Activated CD8-positive, alpha-beta memory T cell treated with anti-CD3 and anti-CD28 coated beads for 36 hours (primary cell): ENCODE results near the gene PTPRT. TPM values are rescaled to one million over a fixed set of nuclear protein-coding genes. Genes with fewer than 3 reads are reported as not detected.

Source experiments
- CTCF ChIA-PET: fragments of 350-600 bp; sonication (Branson Sonifier 250); formaldehyde crosslinking; loops from one replicate; lab custom pipeline; 2021; ENCODE audit warnings: antibody characterized with exemption; lab: Charles Lee
- POLR2A ChIA-PET: fragments of 350-600 bp; sonication (Branson Sonifier 250); formaldehyde crosslinking; loops from one replicate; lab custom pipeline; 2021; ENCODE audit warnings: antibody characterized with exemption; lab: Charles Lee
- total RNA-seq, 2 experiments: library from RNA; stranded (reverse); gene quantifications; one replicate each; pipeline ENCODE4 v1.2.3, GENCODE V29; 2021

Gene PTPRT
- total RNA-seq, 2 experiments from 2014 or later, result not detected

DNA sequence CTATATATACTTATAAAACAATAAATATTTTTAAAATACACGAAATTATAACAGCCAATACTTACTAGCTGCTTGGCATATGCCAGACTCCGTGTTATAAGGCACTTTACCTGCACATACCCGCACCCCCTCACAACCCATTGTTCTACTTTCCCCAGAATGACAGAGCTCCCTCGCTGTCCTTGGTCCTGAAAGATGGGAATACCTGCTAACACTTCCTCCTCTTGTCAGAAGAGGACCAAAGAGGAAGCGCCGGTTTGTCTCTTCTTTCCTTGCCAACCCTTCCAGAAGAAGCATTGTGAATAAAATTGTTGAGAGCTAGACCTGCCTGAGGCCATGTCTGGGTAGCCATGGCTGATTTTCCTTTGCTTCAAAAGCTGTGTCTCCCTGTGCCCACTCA, 149.3 kb downstream of the PTPRT start:
- CTCF ChIA-PET, result no interaction called here
- POLR2A ChIA-PET, result no interaction called here

DNA sequence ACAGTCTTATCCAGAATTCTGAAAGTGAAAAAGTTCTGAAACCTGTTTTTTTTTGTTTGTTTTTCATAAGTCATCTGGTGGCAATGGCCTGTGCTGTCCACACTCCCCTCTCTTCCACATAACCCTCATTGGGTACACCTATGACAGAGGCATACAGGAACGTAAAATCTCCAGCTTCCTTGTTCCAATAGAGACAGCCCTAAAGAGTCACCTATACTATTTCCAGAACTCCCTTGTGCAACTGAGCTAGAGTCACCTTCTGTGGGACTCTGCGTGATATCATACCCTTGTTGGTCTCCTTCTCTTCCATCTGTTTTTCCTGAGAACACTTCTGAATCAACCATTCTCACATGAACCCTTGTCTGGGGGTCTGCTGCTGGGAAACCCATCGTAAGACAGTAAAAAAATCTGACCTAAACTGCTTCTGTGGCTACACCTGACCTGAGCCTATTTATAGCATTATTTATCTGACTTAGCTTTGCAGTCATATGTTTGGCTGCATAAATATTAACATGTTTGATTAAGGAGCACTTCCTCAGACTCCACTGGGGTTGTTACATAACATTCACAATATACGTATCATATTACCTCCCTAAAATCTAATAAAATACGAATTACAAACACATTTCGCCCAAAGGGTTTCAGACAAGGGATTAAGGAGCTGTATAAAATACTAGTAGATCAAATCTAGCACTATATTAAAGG, 151.9 kb downstream of the PTPRT start:
- CTCF ChIA-PET, result no interaction called here
- POLR2A ChIA-PET, result no interaction called here

DNA sequence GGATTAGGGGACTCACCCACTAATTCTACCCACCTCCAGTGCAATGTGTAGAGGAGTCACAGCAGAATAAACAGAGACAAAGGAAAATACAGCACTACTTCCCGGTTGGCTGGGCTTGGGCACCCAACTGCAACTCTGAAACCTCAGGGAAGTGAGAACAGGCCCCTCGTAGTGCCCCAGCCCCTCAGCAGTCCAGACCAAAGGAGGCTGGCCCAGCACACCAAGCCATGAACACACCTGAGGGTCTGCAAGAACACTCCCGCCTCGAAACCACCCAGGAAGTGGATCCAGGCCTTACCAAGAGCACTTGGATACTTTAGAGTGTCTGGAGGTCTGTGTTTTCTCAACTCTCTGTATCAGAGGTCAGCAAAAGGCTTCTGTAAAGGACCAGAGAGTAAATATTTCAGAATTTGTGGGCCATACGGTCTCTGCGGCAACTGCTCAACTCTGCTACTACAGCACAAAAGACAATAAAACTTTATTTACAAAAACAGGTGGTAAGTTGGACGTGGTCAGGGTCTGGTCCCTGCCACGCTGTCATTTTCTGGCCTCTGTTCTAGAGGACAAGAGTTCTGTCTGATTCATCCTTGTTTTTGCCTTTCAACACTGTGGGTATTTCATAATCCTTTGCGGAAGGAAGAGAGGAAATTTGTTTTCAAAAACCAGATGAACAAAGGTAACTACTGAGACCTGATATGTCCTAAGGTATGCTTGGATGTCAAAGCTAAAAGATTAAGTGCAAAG, 154.6 kb downstream of the PTPRT start:
- CTCF ChIA-PET, result no interaction called here
- POLR2A ChIA-PET, result no interaction called here

DNA sequence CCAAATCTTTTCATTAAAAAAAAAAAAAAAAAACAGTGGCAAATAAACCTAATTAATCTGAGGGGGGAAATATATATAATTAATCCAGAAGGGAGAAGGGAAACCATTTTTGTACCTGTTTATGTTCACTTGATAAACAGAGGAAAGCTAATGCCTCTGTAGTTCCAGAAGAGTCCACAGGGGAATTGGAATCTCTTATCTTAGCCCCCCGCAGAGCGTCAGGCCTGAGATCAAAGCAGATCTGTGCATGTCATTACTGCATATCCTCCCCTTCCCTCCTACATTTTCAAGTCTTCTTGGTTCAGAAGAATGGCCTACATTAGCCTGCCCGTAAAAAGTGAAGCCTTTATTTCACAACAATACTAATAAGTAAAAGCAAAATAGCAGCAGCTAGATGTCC, 157.2 kb downstream of the PTPRT start:
- CTCF ChIA-PET, result no interaction called here
- POLR2A ChIA-PET, result no interaction called here

DNA sequence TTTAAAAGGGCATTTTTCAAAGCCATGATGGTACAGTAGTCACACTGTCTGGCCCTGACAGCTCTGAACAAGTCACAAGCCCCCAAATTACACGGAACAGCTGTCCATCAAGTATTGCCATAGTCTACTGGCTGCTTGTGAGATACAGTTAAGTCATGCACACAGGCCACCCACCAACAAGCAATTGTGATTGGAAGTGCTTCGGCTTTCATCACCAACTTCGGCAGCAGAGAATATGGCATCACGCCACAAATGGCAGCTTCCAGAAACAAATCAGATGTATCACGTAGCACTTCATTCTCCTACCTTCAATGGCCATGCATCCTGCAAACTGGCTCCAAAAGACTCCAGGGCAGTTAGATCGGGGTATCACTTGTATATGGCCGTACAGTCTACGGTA, 160.5 kb downstream of the PTPRT start:
- ChIA-PET POLR2A (no interaction called here), CTCF (no interaction called here)

DNA sequence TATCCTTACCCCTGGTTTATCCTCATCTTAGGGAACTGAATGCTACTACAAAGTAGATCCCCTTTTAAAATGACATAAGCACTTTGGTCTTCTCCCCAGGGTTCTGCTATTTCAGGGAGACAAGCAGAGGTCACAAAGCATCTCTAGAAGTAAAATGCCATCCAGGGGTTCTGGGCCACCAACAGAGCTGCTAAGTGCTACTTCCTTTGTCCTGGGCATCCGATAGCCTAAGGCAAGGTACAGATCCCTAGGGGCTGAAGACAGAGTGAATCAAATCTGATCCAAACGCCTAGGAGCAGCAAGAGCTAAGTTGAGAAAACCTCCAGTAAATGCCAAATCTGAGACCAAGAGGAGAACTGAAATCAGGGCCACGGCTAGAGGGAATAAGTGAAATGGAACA, 161.2 kb downstream of the PTPRT start:
- POLR2A ChIA-PET, result no interaction called here

DNA sequence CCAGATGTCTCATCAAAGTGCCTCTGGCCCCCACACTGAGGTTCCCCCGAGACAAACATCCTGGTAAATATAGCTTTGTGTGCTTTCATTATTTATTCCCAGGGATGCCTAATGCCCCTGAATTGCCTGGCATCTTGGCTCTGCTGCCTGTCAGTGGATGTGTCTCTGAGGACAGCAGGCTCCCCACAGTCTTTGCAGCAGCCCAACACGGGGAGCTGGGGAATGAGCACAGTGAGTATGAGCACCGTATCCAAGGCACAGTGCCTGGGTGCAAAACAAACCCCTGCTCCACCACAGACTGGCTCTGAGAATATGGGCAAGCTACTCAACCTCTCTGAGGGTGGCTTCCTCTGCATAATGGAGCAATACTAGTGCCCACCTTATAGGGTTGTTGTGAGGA, 165.9 kb downstream of the PTPRT start:
- POLR2A ChIA-PET, result no interaction called here
- CTCF ChIA-PET, result no interaction called here

More for the DNA sequence above, 161.2 kb downstream of the PTPRT start:
- CTCF ChIA-PET, result no interaction called here

DNA sequence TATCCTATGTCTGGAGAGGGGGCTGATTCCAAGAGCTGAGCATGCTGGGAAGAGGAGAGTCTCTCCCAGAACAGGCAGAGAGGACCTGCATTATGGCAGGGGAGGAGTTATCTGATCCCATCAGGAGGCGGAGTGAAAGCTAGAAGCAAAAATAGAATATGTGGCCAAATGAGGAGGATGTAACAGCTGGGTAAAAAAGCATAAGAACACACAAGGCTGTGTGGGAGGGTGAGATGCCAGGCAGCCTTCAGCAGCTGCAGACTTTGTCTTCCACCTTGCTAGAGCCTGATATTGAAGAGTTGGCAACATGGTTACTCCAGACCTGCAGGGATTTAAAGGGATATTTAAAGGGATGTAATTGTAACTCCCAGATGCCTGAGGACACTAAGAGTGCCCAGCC, 167.1 kb downstream of the PTPRT start:
- CTCF ChIA-PET, result no interaction called here
- POLR2A ChIA-PET, result no interaction called here

DNA sequence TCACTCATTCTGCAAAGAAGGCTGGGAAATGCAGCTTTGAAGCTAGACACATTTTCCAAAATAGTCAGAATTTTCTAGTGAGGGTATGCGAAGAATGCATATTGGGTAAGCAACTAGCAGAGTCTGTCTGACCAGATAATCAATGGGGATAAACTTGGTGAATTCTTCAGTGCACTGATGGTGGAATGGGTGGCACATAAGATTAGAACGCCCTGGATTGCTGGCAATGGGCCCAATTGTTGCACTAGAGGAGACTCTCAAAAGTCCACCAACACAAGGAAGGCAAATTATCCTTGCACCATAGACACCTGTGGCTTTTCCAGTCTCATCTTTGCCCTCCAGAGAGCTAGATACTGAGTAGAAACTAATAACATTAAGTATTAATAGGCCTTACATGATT, 167.6 kb downstream of the PTPRT start:
- POLR2A ChIA-PET, result no interaction called here

DNA sequence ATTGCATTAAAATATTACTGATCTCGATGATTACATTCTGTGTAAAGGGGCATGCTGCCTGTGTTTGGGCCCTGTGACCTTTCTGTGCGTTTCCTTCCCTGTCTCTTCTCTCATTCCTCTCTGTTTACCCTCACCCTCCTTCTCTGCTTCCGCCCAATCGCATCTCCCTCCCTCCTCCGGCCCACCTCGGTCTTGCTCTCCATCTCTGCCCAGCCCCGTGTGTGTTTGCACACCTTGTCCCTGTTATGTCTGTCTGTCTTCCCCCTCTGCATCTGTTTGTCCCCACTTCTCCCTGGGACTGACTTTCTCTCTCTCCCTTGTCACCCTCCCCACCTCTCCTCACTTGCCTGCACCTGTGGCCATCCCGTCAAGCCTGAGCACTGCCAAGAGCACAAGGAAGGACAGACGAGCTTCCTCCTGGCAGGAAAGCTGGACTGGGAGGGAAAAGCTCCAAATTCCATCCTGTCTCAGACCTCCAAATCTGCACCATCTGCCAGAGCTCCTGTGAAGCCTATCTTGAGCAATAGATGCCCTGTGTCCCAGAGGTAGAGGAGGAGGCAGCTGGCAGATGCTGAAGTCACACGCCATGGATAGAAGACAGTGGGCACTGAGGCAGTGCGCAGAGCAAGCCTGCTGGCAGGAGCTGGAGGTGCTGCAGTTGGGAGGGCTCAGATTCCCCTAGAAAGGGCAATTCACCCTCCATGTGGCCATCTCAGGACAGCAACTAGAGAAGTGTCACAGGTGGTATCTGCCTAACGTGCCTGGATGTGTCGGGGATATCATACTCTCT, 172.3 kb downstream of the PTPRT start:
- CTCF ChIA-PET, result no interaction called here

More for the DNA sequence above, 167.6 kb downstream of the PTPRT start:
- CTCF ChIA-PET, result no interaction called here

DNA sequence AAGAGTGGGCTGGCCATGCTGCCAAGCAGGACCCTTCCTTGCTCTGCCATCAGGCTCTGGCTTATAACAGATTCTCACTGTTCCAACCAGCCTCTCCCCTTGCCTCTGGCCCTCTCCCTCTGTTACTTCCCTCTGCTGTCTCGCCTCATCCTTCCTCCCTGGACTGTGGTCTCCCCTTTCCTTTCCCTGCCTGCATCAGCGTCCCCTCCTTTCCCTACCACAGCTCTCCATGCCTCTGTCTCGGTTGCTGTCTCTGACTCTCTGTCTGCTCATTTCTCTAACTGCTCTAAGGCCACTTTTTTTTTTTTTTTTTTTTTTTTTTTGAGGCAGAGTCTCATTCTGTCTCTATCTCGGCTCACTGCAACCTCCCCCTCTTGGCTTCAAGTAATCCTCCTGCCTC, 173.4 kb downstream of the PTPRT start:
- POLR2A ChIA-PET, result no interaction called here
- CTCF ChIA-PET, result no interaction called here

More for the DNA sequence above, 172.3 kb downstream of the PTPRT start:
- POLR2A ChIA-PET, result no interaction called here

DNA sequence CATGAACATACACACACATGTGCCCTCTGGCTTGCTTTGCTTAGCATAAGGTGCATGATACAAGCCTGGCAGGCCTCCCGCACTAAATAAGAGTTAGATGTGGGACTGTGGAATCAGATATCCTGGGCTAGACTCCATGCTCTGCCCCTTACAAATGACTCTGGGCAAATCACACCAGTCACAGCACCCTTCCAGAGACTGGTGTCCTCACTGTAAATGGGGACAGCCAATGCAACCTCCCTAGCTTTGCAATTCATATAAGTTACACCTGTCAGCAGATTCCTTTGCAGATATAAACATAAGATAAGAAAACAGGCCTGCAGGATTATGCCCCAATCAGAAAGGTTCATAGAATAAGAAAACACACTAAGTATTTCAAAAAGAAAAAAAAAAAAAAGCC, 174.1 kb downstream of the PTPRT start:
- ChIA-PET CTCF (no interaction called here), POLR2A (no interaction called here)

DNA sequence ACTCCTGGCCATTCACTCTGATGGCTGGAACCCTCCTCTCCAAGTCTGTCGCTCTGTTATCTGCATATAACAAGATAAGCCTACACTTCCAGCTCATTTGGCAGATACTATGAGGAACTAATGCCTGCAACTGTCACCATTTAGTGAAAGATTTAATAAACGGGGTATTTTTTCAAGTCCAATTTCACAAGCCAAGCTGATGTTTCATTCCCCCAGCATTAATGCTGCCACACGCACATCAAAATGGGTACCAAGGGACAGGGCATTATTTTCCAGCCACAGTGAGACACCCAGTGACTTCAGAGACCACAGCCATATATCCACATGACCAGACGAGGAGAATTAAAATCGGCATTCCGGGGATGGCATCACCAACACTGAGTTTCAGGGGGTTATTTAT, 175.5 kb downstream of the PTPRT start:
- ChIA-PET CTCF (no interaction called here), POLR2A (no interaction called here)

DNA sequence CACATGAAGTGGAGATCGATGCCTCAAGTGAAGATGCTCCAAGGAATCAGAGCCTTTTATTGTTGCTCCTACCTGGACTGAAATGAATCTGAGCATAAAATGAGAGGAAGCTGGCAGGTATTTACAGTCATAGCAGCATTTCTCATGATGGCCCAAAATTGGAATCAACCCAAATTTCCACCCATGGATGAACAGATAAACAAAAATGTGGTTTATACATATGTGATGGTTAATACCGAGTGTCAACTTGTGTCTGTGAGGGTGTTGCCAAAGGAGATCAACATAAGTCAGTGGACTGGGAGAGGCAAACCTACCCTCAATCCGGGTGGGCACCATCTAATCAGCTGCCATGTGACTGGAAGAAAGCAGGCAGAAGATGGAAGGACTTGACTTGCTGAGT, 178.2 kb downstream of the PTPRT start:
- CTCF ChIA-PET, result no interaction called here
- POLR2A ChIA-PET, result no interaction called here

DNA sequence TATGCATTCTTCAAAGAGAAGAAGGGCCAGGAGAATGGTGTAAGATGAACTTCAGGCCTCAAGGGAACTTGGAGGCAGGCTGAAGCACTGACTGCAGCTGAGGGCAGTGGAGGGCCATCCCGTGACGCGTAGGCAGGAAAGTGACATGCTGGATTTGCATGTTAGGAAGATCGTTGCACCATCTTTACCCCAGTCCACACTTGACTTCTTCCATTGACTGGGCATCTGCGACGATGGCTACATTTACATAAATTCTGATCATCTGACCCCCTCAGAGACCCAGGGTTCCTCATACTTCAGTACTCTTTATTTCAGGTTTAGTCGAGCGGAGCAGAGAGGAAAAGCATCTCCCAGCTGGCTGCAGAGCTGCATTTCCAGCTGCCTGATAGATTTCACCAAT, 180.2 kb downstream of the PTPRT start:
- POLR2A ChIA-PET, result no interaction called here
- CTCF ChIA-PET, result no interaction called here

DNA sequence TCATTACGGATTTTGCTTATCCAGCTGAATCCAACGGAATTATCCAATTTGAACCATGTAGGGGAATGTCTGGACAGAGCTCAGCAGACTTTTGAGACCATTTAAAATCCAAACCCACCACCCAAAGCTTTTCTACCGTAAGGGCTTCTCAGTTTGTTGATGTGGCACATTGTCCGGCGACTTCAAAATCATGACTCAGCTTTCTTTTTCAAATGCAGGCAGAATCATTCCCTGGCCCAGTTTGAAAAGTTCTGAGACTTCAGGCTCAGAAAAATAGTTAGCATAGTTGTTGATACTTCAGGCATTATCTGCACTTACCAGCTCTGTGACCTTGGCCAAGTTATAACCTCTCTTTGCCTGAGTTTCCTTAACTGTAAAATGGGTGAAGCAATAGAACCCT, 182.2 kb downstream of the PTPRT start:
- ChIA-PET CTCF (no interaction called here), POLR2A (no interaction called here)

DNA sequence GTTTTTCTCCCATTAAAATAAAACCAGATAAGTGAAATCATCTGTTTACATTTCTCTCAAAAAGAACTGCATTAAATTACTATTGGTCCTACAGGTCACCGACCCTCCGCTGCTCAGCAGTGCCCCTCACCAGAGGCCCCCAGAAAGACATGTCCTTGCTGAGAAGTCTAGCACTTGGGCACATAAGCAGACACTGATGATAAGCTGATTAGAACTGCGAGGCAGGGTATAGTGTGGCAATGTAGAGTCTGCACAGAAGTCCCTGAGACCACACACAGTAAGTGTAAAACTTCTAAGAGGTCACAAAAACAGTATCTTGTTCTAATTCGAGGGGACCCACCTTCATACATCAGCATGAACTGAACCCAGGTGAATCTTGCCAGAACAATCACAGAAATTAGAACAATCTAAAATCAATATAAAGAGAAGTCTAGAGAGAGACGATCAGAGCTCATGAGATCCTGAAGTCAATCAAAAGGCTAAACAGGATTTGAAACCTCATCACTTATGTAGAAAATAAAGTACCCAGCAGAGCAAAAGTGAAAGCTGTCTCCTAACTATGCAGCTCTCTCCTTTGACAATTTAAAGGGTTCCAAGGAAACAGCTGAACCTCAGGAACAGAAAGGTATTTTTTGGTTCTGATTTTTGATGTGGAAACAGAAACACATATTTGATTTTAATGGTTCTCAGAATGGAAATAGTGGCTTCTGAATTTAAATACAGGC, 182.9 kb downstream of the PTPRT start:
- ChIA-PET CTCF (no interaction called here), POLR2A (no interaction called here)

DNA sequence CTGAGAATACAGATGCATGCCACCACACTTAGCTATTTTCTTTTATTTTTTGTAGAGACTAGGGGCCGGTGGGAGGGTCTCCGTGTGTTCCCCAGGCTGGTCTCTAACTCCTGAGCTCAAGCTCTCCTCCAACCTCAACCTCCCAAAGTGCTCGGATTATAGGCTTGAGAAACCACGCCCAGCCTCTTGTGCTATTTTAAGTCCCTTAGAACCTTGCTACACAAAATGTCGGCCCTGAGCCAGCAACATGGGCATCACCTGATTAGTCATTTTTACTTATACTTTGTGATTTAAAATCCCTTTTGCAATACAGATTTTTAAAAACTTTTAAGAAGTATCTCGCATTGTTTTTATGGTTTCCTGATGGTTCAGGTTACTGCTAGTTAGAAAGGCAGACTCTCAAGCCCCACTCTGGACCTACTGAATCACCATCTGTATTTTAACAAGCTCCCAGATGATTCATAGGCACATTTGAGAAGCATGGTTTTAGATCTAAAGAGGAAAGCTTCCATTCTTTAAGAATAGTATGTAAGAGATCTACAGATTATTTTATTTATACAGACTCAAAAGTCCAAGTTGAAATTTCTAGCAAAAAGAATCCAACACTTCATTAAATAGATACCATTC, 186.3 kb downstream of the PTPRT start:
- ChIA-PET CTCF (no interaction called here), POLR2A (no interaction called here)

DNA sequence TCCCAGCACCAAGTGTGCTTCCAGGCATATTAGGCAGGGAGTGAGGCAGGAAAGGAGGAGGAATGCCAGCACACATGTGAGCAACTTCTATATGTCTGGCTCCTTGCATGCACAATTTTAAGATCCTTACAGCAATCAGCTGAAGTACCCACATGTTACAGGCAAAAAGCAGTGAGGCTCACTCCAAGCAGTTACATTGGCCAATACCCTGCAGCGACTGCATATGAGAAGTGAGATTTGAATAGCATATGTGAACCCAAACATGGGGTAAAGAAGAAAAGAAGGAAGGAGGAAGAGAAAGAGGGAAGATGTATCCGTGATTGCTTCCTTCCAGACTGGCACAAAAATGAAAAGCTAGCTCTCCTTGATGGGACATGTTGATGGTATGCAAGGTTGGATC, 193.6 kb downstream of the PTPRT start:
- CTCF ChIA-PET, result no interaction called here

DNA sequence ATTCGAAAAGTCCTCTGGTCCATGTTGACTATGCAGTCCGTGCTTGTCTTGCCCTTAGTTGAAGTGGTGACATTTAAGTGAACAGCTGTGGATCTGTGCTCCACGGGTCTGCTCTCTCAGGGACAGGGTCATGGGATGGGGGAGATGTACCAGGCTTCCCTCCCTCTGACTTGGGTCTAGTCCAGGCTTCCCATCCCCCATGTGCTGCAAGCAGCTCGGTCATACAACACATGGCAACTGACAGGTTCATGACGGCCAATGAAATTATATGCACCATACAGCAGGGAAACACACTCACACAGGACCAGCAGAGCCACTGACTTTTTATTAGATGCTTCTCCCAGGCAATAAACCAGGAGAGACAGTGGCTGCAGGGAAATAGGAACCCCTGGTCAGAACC, 201.4 kb downstream of the PTPRT start:
- CTCF ChIA-PET, result no interaction called here

More for the DNA sequence above, 193.6 kb downstream of the PTPRT start:
- POLR2A ChIA-PET, result no interaction called here

More for the DNA sequence above, 201.4 kb downstream of the PTPRT start:
- POLR2A ChIA-PET, result no interaction called here
